Endothelial cell of umbilical vein (primary cell): ENCODE results near the gene FOSL2. TPM values are rescaled to one million over a fixed set of nuclear protein-coding genes. Genes with fewer than 3 reads are reported as not detected.

Experiments used
- BruUV-seq: library from RNA; stranded (reverse); fragments of 400-500 nt; replicated peaks from 2 replicates; lab custom pipeline; 2021; lab: Mats Ljungman, UMichigan
- CTCF ChIA-PET: fragments of 300-600, 350-600 bp; sonication (Branson Sonifier 250); formaldehyde crosslinking; loops from one replicate; lab custom pipeline; 2021; ENCODE audit warnings: antibody characterized with exemption, inconsistent platforms; lab: Charles Lee
- POLR2A ChIA-PET: fragments of 300-600, 350-600 bp; sonication (Branson Sonifier 250); formaldehyde crosslinking; loops from one replicate; lab custom pipeline; 2021; ENCODE audit warnings: antibody characterized with exemption, inconsistent platforms; lab: Charles Lee
- DNase-seq: peaks from one replicate; pipeline ENCODE4 v3.0.0-alpha.2; 2011; ENCODE audit warnings: low read depth, low spot score
- FAIRE-seq: peaks from 2 replicates; lab custom pipeline; 2011; peaks lifted over from hg19 to GRCh38; lab: Jason Lieb, UNC
- H2AFZ ChIP-seq: 2 replicates; pipeline ENCODE4 v1.6.0; 2012; ENCODE audit warnings: low read depth, low read length, control low read depth, inconsistent platforms
- H3K27ac ChIP-seq: 2 replicates; pipeline ENCODE4 v1.5.1; 2011; ENCODE audit warnings: low read depth, mild to moderate bottlenecking, control low read depth, low read length, moderate library complexity; ENCODE audit not compliant: insufficient read depth
- H3K27me3 ChIP-seq, 2 experiments: 2 replicates each; pipeline versions ENCODE4 v1.6.0 to v1.6.1; 2011; ENCODE audit warnings: low read length in 2 of 2, mixed read lengths in 1 of 2; ENCODE audit not compliant: control insufficient read depth in 2 of 2, insufficient read depth in 2 of 2
- H3K36me3 ChIP-seq, 2 experiments: 2 replicates in 1 of 2; 3 replicates in 1 of 2; pipeline ENCODE4 v1.5.1; 2011; ENCODE audit warnings: low read length in 2 of 2, mild to moderate bottlenecking in 1 of 2, moderate library complexity in 1 of 2; ENCODE audit not compliant: control insufficient read depth in 2 of 2, insufficient read depth in 2 of 2; ENCODE audit errors: extremely low read depth in 1 of 2
- H3K4me1 ChIP-seq: 3 replicates; pipeline ENCODE4 v1.5.1; 2011; ENCODE audit warnings: mild to moderate bottlenecking, low read length; ENCODE audit not compliant: control insufficient read depth, insufficient read depth; ENCODE audit errors: extremely low read depth
- H3K4me2 ChIP-seq: 2 replicates; pipeline ENCODE4 v1.6.1; 2011; ENCODE audit warnings: low read length, control low read depth, mixed read lengths; ENCODE audit not compliant: insufficient read depth
- H3K4me3 ChIP-seq, 3 experiments: fragments of 200-600 bp in 1 of 3; sonication (generic), shearing (Covaris generic) in 1 of 3; replicated peaks in 1 of 3; 2 replicates each; pipeline ENCODE4 v1.5.1; 2011 to 2016; ENCODE audit warnings: control low read depth in 3 of 3, low read length in 3 of 3, mild to moderate bottlenecking in 2 of 3, inconsistent platforms in 1 of 3, low read depth in 1 of 3, moderate library complexity in 1 of 3; ENCODE audit not compliant: insufficient read depth in 1 of 3
- H3K79me2 ChIP-seq: 2 replicates; pipeline ENCODE4 v1.6.0; 2012; ENCODE audit warnings: low read length, inconsistent platforms; ENCODE audit not compliant: control insufficient read depth, insufficient read depth
- H3K9ac ChIP-seq: replicated peaks from 2 replicates; pipeline ENCODE3; 2011; ENCODE audit warnings: low read length, control low read depth; ENCODE audit not compliant: insufficient read depth; ENCODE audit errors: extremely low read depth
- H3K9me1 ChIP-seq: replicated peaks from 3 replicates; pipeline ENCODE4 v1.6.0; 2011; ENCODE audit warnings: mild to moderate bottlenecking, low read length; ENCODE audit not compliant: control insufficient read depth, insufficient read depth; ENCODE audit errors: extremely low read depth
- H3K9me3 ChIP-seq: replicated peaks from 2 replicates; pipeline ENCODE4 v1.5.1; 2012; ENCODE audit warnings: low read length, inconsistent platforms; ENCODE audit not compliant: control insufficient read depth, insufficient read depth
- H4K20me1 ChIP-seq: replicated peaks from 2 replicates; pipeline ENCODE3; 2011; ENCODE audit warnings: mild to moderate bottlenecking, low read length; ENCODE audit not compliant: control insufficient read depth, insufficient read depth; ENCODE audit errors: extremely low read depth
- CTCF ChIP-seq, 2 donors: IDR thresholded peaks; 1 replicate in 1 of 2; 2 replicates in 1 of 2; pipeline ENCODE4 v1.5.1; 2011; ENCODE audit warnings: low read length in 2 of 2, mild to moderate bottlenecking in 2 of 2, moderate library complexity in 2 of 2, control low read depth in 1 of 2, inconsistent platforms in 1 of 2, low read depth in 1 of 2; ENCODE audit not compliant: insufficient read depth in 1 of 2; ENCODE audit errors: extremely low read depth in 1 of 2
- EZH2 ChIP-seq: IDR thresholded peaks from 2 replicates; pipeline ENCODE4 v1.6.1; 2012; ENCODE audit warnings: borderline replicate concordance, low read depth, mild to moderate bottlenecking, moderate library complexity, low read length, inconsistent platforms; ENCODE audit not compliant: severe bottlenecking
- FOS ChIP-seq: IDR thresholded peaks from 2 replicates; pipeline ENCODE4 v1.6.1; 2011; ENCODE audit warnings: mild to moderate bottlenecking, low read length, moderate library complexity, borderline replicate concordance; ENCODE audit not compliant: insufficient read depth
- GATA2 ChIP-seq: IDR thresholded peaks from 2 replicates; pipeline ENCODE4 v1.7.0; 2011; ENCODE audit warnings: low read depth, mild to moderate bottlenecking, moderate library complexity, mixed read lengths, low read length; ENCODE audit not compliant: insufficient read length, insufficient read depth
- JUN ChIP-seq: IDR thresholded peaks from 2 replicates; pipeline ENCODE4 v1.6.1; 2011; ENCODE audit warnings: borderline replicate concordance, low read depth; ENCODE audit not compliant: insufficient read length, insufficient read depth
- MAX ChIP-seq: IDR thresholded peaks from 2 replicates; pipeline ENCODE4 v1.6.1; 2011; ENCODE audit not compliant: insufficient read depth, insufficient read length
- MYC ChIP-seq: IDR thresholded peaks from one replicate; pipeline ENCODE4 v1.6.1; 2011; ENCODE audit warnings: mild to moderate bottlenecking, low read depth, low read length
- POLR2A ChIP-seq: IDR thresholded peaks from 2 replicates; pipeline ENCODE4 v1.6.1; 2012; ENCODE audit warnings: low read depth, mild to moderate bottlenecking, control low read depth, low read length
- POLR2AphosphoS5 ChIP-seq: IDR thresholded peaks from 2 replicates; pipeline ENCODE4 v1.6.1; 2012; ENCODE audit warnings: low read depth, mild to moderate bottlenecking, control low read depth, low read length, moderate library complexity; ENCODE audit not compliant: insufficient read depth
- dilution Hi-C: fragments of 300-500 bp; cut with MboI; formaldehyde crosslinking; loops from one replicate; pipeline ENCODE4 v1.15.0; 2019; ENCODE audit warnings: low sequenced_read_pairs; ENCODE audit not compliant: extremely low pct_ligation_motif_present
- intact Hi-C: fragments of 100-400 bp; cut with micrococcal nuclease; formaldehyde crosslinking; loops from one replicate; pipeline ENCODE4 v1.10.0; 2022
- polyA plus RNA-seq, 4 experiments: library from polyadenylated mRNA; depleted of rRNA in 3 of 4; stranded (reverse) in 3 of 4; unstranded in 1 of 4; fragments of >200 nt; gene quantifications; 2 replicates each; pipeline versions ENCODE4 v1.2.1 to v1.2.3, GENCODE V29; 2011 to 2012; ENCODE audit warnings: missing spikeins in 1 of 4
- total RNA-seq: library from RNA; stranded (reverse); gene quantifications from 2 replicates; pipeline ENCODE4 v1.2.3, GENCODE V29; 2021

FOSL2 gene
- total and polyA plus RNA-seq, 2 donors (not counting 3 experiments of a cell fraction or from before 2014, with no cell fraction given) = 43.9 to 85.3 TPM

GRCh38 chr2:28430377-28430765 lies 37.7 kb downstream of the FOSL2 start:
- BruUV-seq = no TSS peak
- no peaks in the 10 kb centered on the region for H3K27me3 ChIP-seq
- ChIA-PET POLR2A (no interaction called here), CTCF (no interaction called here)
- TF ChIP-seq POLR2AphosphoS5 = no peak
- H3K36me3 ChIP-seq = no peaks in the 10 kb centered on the region
- DNase-seq (no peak), FAIRE-seq (no peak)
- H4K20me1 ChIP-seq = no peaks in the 10 kb centered on the region
- H3K9ac ChIP-seq = no peak overlapping the region
- intact Hi-C loops = no loop called here
- no peak overlapping the region for H3K4me2 ChIP-seq
- no peak overlapping the region for H2AFZ ChIP-seq
- H3K9me3 ChIP-seq = no peaks in the 10 kb centered on the region
- H3K27ac ChIP-seq = no peak overlapping the region
- H3K4me1 ChIP-seq = no peaks in the 10 kb centered on the region
- H3K79me2 ChIP-seq = no peaks in the 10 kb centered on the region
- no peaks in the 10 kb centered on the region for H3K9me1 ChIP-seq
- dilution Hi-C loops = no loop called here
- H3K4me3 ChIP-seq = no peak overlapping the region

- no peak for TF ChIP-seq EZH2
- TF ChIP-seq POLR2A = no peak
- TF ChIP-seq CTCF (IDR thresholded peaks at IDR 0.05; ENCODE audit: extremely low read depth in 1 of 2, insufficient read depth in 1 of 2, low read depth in 1 of 2, low read length in 2 of 2) = no peak
- no peak for TF ChIP-seq FOS
- TF ChIP-seq POLR2AphosphoS5 = no peak
- no peak for TF ChIP-seq GATA2
- no peak for TF ChIP-seq JUN
- TF ChIP-seq MYC = no peak
- no peak for TF ChIP-seq MAX
- Histone ChIP-seq H3K4me3 (no peak overlapping the region), H4K20me1 (no peaks in the 10 kb centered on the region), H2AFZ (no peak overlapping the region), H3K9ac (no peak overlapping the region), H3K4me2 (no peak overlapping the region), H3K9me3 (no peaks in the 10 kb centered on the region), H3K4me1 (no peaks in the 10 kb centered on the region), H3K36me3 (no peaks in the 10 kb centered on the region), H3K79me2 (no peaks in the 10 kb centered on the region), H3K9me1 (no peaks in the 10 kb centered on the region), H3K27me3 (no peaks in the 10 kb centered on the region), H3K27ac (no peak overlapping the region)
- dilution Hi-C loops (no loop called here), intact Hi-C loops (no loop called here)
- DNase-seq = no peak
- BruUV-seq = no TSS peak
- no peak for FAIRE-seq
- ChIA-PET POLR2A (no interaction called here), CTCF (no interaction called here)
Measured at GRCh38 chr2:28430788-28431418, 38.2 kb downstream of the FOSL2 start.
